GM12872 (cell line): ENCODE data around the gene PLEKHM1.
A peak's percentile ranks its signal among the peaks of the same experiment; 100 is the strongest.

Experiments used
- CTCF ChIP-seq: IDR thresholded peaks from 3 replicates; pipeline ENCODE4 v1.5.1; 2011; ENCODE audit warnings: low read depth, mild to moderate bottlenecking, low read length, moderate library complexity; ENCODE audit not compliant: insufficient read depth

The PLEKHM1 gene

GRCh38 chr17:45431531-45432404 is 58.8 kb downstream of the PLEKHM1 start:
- TF ChIP-seq CTCF = no peak

DNA sequence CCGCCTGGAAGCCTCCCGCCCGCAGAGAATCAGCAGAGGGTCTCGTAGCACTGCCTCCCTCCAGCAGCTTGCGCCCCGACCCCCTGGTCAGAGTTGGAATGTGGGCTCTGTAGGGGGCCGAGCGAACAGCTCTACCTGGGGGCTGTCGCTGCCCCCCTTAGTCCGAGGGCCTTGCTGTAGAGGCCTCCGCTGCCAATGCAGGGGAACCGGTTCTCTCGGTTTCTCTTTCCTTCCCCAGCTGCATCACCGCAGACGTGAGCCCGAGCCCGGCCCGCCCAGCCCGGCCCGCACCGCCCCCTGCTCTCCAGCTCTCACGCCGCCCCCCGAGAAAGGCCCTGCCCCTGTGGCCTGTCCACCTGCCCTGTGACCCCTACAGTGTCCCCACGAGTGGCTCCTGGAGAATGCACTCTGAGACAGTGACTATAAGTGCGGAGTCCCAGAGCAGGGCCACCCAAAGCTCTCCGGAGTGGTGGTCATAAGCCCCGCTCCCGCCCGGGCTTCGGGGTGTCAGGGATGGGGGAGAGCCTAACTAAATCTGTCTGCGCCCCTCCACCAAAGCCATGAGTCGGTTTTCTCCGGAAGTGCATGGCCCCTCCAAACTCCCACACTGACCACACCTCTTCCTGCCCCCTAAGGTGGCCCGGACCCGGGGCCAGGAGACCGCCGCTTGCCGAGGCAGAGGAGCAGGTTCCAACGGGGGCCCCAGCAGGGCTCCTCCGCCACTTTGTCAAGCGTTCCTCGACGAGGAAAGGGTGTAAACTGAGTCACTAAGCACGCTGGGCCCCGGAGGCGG is 59.6 kb downstream of the PLEKHM1 start:
- TF ChIP-seq CTCF = no peak

- TF ChIP-seq CTCF = no peak
These were observed 60.3 kb downstream of the PLEKHM1 start for GRCh38 chr17:45430006-45430737.

DNA sequence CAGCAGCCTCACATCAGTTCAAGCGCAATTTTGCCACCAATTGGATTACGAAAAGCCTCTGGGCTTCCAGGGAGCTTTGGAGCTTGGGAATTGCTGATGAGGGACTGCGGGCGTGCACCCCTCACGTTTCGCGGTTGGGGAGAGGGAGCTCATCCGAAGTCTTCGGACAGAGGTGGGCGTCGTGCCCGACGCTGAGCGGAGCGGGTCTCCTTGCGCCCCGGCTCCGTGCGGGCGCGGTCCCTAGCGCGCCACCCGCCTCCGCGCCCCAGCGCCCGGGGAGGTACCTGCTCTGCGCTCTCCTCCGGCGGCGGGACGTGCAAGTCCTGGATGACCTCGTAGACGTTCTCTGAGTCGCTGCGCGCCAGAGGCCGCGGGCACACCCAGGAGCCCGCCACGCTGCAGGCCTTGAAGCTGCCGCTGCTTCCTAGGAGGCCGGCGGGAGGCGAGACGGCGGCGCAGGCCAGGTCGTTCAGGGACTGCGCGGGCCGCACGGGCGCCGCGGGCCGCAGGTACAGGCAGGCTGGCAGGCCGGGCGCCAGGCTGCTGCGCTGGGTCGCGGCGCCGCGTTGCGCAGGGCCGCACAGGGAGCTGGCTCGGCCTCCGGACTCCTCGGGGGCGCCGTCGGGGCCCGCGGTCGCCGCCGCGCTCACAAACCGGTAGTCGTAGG is 61.0 kb downstream of the PLEKHM1 start:
- TF ChIP-seq CTCF = no peak

DNA sequence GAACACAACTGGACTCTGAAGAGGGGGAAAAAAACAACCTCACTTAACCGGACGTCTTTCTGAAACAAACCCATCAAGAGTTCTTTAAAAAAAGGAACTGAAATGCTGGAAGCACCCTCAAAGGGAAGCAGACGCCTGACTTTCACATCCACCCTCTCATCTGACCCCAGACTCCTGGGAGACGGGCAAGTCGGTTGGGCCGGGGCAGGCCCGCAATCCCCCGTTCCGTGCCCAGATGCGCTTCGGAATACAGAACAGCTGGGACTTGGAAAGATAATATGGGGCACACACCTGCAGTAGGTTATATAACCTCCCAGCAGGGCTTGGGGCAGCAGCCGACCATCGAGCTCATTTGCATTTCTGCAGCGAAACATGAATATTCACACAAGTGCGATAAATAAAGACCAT is 61.6 kb downstream of the PLEKHM1 start:
- TF ChIP-seq CTCF = no peak

DNA sequence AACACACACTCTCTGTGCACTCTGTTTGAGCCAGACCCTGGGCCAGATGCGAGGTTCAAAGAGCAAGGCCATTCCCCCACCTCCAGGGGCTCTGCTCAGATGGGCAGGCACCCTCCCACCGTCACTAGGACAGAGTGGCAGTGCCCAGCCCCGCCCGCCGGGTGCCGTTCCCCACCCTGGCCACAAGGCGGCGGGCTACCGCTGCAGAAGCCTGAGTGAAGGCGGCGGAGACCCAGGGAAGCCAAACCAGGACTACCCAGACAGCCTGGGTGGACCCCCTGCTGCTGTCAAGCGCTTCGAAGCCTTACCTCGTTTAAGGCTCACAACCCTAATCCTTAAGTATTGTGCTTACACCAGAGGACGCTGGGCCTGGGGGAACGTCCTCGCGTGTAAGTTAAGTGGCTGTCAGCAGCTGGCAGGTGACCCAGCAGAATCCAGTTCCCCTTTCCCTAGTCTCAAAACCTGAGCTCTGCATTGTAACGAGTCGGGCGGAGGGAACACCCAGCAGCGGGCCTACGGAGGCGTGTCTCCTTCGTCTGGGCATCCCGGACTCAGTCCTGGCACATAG is 62.4 kb downstream of the PLEKHM1 start:
- TF ChIP-seq CTCF = peak; percentile 98
